ENCODE results near the gene SUSD3. TPM values are rescaled to one million over a fixed set of nuclear protein-coding genes. Genes with fewer than 3 reads are reported as not detected.

Gene SUSD3
- total and polyA plus RNA-seq, 2 donors (not counting 1 experiment from before 2014, with no cell fraction given): 0.17 to 4.6 TPM

DNA sequence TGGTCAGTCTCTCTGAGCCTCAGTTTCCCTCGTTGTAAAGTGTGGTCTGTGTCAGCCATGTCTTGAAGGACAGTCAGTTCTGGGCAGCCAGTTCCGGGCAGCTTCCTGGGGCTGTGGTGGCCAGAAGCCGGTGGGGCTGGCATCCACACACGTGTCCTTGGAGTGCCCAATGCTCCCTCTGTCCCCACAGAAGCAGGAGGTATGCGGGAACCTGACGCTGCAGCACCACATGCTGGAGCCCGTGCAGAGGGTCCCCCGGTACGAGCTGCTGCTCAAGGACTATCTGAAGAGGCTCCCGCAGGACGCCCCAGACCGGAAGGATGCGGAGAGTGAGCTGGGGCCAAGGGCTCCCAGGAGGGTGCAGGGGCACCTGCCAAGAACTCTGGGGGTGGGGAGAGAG lies 48.4 kb upstream of the SUSD3 start:
- H3K4me3 ChIP-seq (replicated peaks in 1 of 4; ENCODE audit: control extremely low read depth in 1 of 4, insufficient read depth in 1 of 4, low read depth in 3 of 4, low read length in 4 of 4): no peak overlapping the region
- no peak overlapping the region for H3K9ac ChIP-seq (ENCODE audit: insufficient read depth, low read length)
- no peaks in the 10 kb centered on the region for H3K79me2 ChIP-seq (ENCODE audit: control insufficient read depth, insufficient read depth, low read length)
- DNase-seq (ENCODE audit: low read depth in 2 of 2): no peak
- no peaks in the 10 kb centered on the region for H3K36me3 ChIP-seq (ENCODE audit: control insufficient read depth, insufficient read depth, low read length)
- H3K9me3 ChIP-seq (ENCODE audit: control insufficient read depth, insufficient read depth, low read depth, low read length): no peaks in the 10 kb centered on the region
- no peak overlapping the region for H2AFZ ChIP-seq (ENCODE audit: low read length)
- TF ChIP-seq, protein P1, sequence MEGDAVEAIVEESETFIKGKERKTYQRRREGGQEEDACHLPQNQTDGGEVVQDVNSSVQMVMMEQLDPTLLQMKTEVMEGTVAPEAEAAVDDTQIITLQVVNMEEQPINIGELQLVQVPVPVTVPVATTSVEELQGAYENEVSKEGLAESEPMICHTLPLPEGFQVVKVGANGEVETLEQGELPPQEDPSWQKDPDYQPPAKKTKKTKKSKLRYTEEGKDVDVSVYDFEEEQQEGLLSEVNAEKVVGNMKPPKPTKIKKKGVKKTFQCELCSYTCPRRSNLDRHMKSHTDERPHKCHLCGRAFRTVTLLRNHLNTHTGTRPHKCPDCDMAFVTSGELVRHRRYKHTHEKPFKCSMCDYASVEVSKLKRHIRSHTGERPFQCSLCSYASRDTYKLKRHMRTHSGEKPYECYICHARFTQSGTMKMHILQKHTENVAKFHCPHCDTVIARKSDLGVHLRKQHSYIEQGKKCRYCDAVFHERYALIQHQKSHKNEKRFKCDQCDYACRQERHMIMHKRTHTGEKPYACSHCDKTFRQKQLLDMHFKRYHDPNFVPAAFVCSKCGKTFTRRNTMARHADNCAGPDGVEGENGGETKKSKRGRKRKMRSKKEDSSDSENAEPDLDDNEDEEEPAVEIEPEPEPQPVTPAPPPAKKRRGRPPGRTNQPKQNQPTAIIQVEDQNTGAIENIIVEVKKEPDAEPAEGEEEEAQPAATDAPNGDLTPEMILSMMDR (conservative IDR thresholded peaks at IDR 0.05 in 1 of 2, IDR thresholded peaks at IDR 0.05 in 1 of 2; ENCODE audit: low read depth in 1 of 2, low read length in 2 of 2): no peak
- TF ChIP-seq EZH2 (IDR thresholded peaks at IDR 0.05; ENCODE audit: low read length, missing control alignments): no peak
- no peaks in the 10 kb centered on the region for H3K27me3 ChIP-seq (ENCODE audit: control insufficient read depth, insufficient read depth, low read length)
- H3K4me1 ChIP-seq (ENCODE audit: control insufficient read depth, extremely low read depth, insufficient read depth, low read length): no peaks in the 10 kb centered on the region
- H3K27ac ChIP-seq (ENCODE audit: insufficient read depth, low read length): no peak overlapping the region
- H3K4me2 ChIP-seq (ENCODE audit: extremely low read depth, insufficient read depth, low read length): no peak overlapping the region
- no peaks in the 10 kb centered on the region for H4K20me1 ChIP-seq (ENCODE audit: control insufficient read depth, extremely low read depth, insufficient read depth, low read length)

DNA sequence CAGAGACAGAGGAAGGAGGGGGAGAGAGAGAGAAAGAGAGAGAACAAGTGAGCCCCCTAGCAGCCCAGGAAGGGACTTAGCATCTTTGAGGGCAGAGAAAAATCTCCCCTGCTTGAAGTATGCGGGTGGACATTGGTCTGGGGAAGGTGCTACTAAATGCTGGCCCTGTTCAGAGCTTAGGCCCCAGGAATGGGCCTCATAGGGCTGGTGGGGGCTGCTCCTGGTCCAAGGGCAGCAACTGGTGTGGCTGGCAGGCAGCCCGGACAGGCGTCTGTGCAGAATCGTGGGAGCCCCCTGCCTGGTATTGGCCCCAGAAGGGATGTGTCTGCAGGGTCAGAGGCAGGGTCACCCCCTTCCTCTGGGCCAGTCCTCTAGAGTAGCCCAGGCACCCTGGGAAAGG lies 47.8 kb upstream of the SUSD3 start:
- H3K79me2 ChIP-seq (ENCODE audit: control insufficient read depth, insufficient read depth, low read length): no peaks in the 10 kb centered on the region
- H3K27me3 ChIP-seq (ENCODE audit: control insufficient read depth, insufficient read depth, low read length): no peaks in the 10 kb centered on the region
- TF ChIP-seq, protein P1 (conservative IDR thresholded peaks at IDR 0.05 in 1 of 2, IDR thresholded peaks at IDR 0.05 in 1 of 2; ENCODE audit: low read depth in 1 of 2, low read length in 2 of 2): no peak
- TF ChIP-seq EZH2 (IDR thresholded peaks at IDR 0.05; ENCODE audit: low read length, missing control alignments): no peak
- H3K4me3 ChIP-seq (replicated peaks in 1 of 4; ENCODE audit: control extremely low read depth in 1 of 4, insufficient read depth in 1 of 4, low read depth in 3 of 4, low read length in 4 of 4): no peak overlapping the region
- H2AFZ ChIP-seq (ENCODE audit: low read length): no peak overlapping the region
- H3K36me3 ChIP-seq (ENCODE audit: control insufficient read depth, insufficient read depth, low read length): no peaks in the 10 kb centered on the region
- no peaks in the 10 kb centered on the region for H3K4me1 ChIP-seq (ENCODE audit: control insufficient read depth, extremely low read depth, insufficient read depth, low read length)
- H4K20me1 ChIP-seq (ENCODE audit: control insufficient read depth, extremely low read depth, insufficient read depth, low read length): no peaks in the 10 kb centered on the region
- H3K4me2 ChIP-seq (ENCODE audit: extremely low read depth, insufficient read depth, low read length): no peak overlapping the region
- H3K27ac ChIP-seq (ENCODE audit: insufficient read depth, low read length): no peak overlapping the region
- no peaks in the 10 kb centered on the region for H3K9me3 ChIP-seq (ENCODE audit: control insufficient read depth, insufficient read depth, low read depth, low read length)
- no peak overlapping the region for H3K9ac ChIP-seq (ENCODE audit: insufficient read depth, low read length)
- no peak for DNase-seq (ENCODE audit: low read depth in 2 of 2)

DNA sequence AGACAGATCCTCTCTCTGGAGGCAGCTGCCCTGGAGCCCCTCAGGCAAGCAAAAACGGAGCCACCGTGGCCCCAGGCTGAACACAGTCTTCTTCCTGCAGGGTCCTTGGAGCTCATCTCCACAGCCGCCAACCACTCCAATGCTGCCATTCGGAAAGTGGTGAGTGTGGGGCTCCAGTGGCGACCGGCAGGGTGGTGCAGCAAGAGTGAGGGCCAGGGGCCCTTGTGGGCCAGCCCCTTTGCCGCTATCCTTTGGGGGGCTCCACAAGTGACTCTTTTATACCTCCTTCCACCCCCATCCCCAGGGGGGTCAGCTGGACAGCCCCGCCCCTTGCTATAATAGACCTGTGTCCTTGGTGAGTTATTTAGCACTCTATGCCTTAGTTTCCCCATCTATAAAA lies 47.4 kb upstream of the SUSD3 start:
- H3K27ac ChIP-seq (ENCODE audit: insufficient read depth, low read length): no peak overlapping the region
- H3K36me3 ChIP-seq (ENCODE audit: control insufficient read depth, insufficient read depth, low read length): no peaks in the 10 kb centered on the region
- no peak overlapping the region for H3K4me3 ChIP-seq (replicated peaks in 1 of 4; ENCODE audit: control extremely low read depth in 1 of 4, insufficient read depth in 1 of 4, low read depth in 3 of 4, low read length in 4 of 4)
- H2AFZ ChIP-seq (ENCODE audit: low read length): no peak overlapping the region
- no peak for DNase-seq (ENCODE audit: low read depth in 2 of 2)
- no peaks in the 10 kb centered on the region for H3K79me2 ChIP-seq (ENCODE audit: control insufficient read depth, insufficient read depth, low read length)
- no peak overlapping the region for H3K4me2 ChIP-seq (ENCODE audit: extremely low read depth, insufficient read depth, low read length)
- TF ChIP-seq EZH2 (IDR thresholded peaks at IDR 0.05; ENCODE audit: low read length, missing control alignments): no peak
- TF ChIP-seq, protein P1 (conservative IDR thresholded peaks at IDR 0.05 in 1 of 2, IDR thresholded peaks at IDR 0.05 in 1 of 2; ENCODE audit: low read depth in 1 of 2, low read length in 2 of 2): no peak
- H3K4me1 ChIP-seq (ENCODE audit: control insufficient read depth, extremely low read depth, insufficient read depth, low read length): no peaks in the 10 kb centered on the region
- H3K27me3 ChIP-seq (ENCODE audit: control insufficient read depth, insufficient read depth, low read length): no peaks in the 10 kb centered on the region
- no peak overlapping the region for H3K9ac ChIP-seq (ENCODE audit: insufficient read depth, low read length)
- H4K20me1 ChIP-seq (ENCODE audit: control insufficient read depth, extremely low read depth, insufficient read depth, low read length): no peaks in the 10 kb centered on the region
- H3K9me3 ChIP-seq (ENCODE audit: control insufficient read depth, insufficient read depth, low read depth, low read length): no peaks in the 10 kb centered on the region
